GM21360 (cell line): ENCODE data around the gene DAB2.
"Not testable (repeated sequence)": the region's sequence is repeated elsewhere in the genome, so short reads cannot be mapped to it uniquely, and the experiment has no call there.

ENCODE experiments used
- ATAC-seq: cut with Tn5 transposase; IDR thresholded peaks from one replicate; pipeline ENCODE4 v1.9.1; 2021; ENCODE audit warnings: mild to moderate bottlenecking, moderate library complexity; ENCODE audit not compliant: unreplicated experiment

Gene DAB2

GRCh38 chr5:39352951-39353350 lies 71.8 kb downstream of the DAB2 start:
- ATAC-seq = no peak

DNA sequence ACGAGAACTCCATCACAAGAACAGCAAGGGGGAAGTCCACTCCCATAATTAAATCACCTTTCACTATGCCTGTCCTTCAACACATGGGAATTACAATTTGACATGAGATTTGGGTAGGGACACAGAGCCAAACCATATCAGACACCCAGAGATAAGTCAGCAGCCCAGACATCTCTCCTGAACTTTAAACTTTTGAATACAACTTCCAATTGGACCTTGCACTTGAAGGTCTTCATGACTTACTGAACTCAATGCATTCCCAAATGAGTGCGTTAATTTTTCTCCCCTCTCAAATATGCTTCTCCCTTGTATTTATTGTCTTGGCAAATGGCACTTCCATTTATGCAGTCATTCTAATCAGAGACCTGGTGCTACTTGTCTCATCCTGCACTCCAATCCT lies 72.6 kb downstream of the DAB2 start:
- ATAC-seq = no peak

DNA sequence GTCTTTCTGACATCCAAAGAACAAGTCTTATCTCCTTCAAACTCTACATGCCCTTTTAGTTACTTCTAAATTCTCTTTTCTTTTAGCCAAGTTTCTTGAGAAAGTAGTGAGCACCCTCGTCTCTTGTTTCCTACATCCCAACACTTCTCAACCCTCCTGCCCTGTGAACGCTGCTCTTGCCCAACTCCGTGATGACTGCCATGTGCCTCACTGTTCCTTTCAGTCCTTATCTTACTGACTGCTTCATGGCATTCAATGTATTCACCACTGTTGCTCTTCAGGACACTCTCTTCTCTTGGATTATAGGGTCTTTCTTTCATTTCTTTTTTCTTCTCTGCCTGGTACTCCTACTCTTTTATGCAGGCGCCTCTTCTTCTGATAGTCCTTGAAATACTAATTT lies 75.3 kb downstream of the DAB2 start:
- ATAC-seq = no peak

GRCh38 chr5:39342460-39342859 lies 82.3 kb downstream of the DAB2 start:
- no peak for ATAC-seq

- no peak for ATAC-seq
Measured at GRCh38 chr5:39341896-39342295, 82.9 kb downstream of the DAB2 start.

DNA sequence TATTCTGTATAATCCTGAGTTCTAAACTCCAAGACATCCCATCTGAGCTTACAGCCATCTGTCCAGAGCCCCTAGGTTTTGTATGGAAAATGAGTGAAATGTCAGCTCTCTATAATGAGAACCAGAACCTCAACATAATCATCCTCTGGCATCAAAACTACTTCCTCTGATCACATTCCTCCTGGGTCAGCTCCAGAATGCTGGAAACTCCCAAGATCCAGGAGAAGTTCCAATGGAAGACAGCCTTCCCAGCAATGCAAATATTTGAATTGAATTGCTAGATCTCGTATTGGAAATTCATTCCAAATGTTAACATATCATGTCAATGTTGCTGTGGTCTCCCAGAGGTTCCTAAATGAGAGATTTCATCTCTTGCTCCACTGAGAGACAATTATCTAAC lies 84.3 kb downstream of the DAB2 start:
- no peak for ATAC-seq

DNA sequence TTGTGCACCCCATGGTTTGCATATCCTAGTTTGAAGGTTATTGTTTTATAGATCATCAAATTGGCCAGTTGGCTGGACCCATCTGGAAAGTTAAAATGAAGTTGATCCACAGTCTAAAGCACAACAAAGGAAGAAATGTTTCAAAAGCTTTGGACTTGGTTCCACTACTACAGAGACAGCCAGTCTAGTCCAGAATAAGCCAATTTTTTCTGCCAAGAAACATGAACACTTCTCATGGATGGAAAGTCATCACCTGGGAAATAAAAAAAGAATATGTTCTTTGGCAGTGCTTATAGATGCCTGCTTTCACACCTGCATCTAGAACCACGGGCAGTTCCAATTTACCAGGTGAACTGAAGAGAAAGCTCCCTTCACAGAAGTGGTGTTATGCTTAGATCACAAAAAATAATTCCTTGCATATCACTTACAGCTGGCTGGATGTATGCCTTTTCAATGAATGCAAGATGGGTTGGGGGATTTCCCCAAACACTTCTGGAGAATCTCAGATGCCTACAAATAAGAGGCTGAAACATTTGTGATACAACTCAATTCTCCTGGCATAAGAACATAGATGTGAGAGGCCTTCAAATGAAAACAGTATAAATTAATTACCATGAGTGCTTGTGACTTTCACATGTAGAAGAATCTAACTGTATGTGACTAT lies 87.4 kb downstream of the DAB2 start:
- no peak for ATAC-seq

DNA sequence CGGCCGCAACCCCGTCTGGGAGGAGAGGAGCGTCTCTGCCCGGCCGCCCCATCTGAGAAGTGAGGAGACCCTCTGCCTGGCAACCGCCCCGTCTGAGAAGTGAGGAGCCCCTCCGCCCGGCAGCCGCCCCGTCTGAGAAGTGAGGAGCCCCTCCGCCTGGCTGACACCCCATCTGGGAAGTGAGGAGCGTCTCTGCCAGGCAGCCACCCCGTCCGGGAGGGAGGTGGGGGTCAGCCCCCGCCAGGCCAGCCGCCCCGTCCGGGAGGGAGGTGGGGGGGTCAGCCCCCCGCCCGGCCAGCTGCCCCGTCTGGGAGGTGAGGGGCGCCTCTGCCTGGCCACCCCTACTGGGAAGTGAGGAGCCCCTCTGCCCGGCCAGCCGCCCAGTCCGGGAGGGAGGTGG lies 90.5 kb downstream of the DAB2 start:
- not testable (repeated sequence) for ATAC-seq

DNA sequence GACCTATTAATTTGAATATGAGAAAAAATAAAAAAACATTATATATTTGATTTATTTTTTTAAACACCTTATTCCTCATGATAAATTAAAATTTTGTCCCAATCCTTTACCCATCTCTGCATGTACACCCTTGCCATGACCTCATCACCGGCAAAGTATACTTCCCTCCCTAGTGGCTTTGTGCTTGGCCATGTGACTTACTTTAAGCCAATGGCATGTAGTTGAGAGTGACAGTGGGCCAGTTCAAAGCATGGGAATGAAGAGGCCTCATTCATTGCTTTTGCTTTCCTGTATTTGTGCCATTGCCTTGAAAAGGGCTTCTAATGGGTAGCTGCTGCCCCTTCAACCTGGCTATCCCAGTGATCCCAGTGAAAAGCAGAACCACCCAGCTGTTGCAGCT lies 91.7 kb downstream of the DAB2 start:
- no peak for ATAC-seq

- no peak for ATAC-seq
Measured at GRCh38 chr5:39331861-39332381, 92.9 kb downstream of the DAB2 start.

- no peak for ATAC-seq
Measured at GRCh38 chr5:39328731-39329130, 96.0 kb downstream of the DAB2 start.

GRCh38 chr5:39323542-39323941 lies 101.2 kb downstream of the DAB2 start:
- no peak for ATAC-seq
